ENCODE data around the gene GAN. TPM values are rescaled to one million over a fixed set of nuclear protein-coding genes. Genes with fewer than 3 reads are reported as not detected.
A peak's percentile ranks its signal among the peaks of the same experiment; 100 is the strongest.

GAN gene, protein sequence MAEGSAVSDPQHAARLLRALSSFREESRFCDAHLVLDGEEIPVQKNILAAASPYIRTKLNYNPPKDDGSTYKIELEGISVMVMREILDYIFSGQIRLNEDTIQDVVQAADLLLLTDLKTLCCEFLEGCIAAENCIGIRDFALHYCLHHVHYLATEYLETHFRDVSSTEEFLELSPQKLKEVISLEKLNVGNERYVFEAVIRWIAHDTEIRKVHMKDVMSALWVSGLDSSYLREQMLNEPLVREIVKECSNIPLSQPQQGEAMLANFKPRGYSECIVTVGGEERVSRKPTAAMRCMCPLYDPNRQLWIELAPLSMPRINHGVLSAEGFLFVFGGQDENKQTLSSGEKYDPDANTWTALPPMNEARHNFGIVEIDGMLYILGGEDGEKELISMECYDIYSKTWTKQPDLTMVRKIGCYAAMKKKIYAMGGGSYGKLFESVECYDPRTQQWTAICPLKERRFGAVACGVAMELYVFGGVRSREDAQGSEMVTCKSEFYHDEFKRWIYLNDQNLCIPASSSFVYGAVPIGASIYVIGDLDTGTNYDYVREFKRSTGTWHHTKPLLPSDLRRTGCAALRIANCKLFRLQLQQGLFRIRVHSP
- 8.7 and 10.9 TPM in 2 replicates for total RNA-seq (2014; rRNA removed; shearing (Covaris generic))

- no peaks in the 10 kb centered on the region; the same call in 1 of the 2 replicates for H3K36me3 ChIP-seq (replicated peaks; ENCODE audit: control insufficient read depth, insufficient read depth, low read length)
- peak within 1 kb of the TSS; percentile 87 for H3K4me3 ChIP-seq (ENCODE audit: insufficient read depth, low read depth, low read length)
- H3K27me3 ChIP-seq (ENCODE audit: control insufficient read depth, insufficient read depth, low read length) = peaks cover 5% of the 10 kb centered on the region; the same call in 1 of the 2 replicates
- peak; percentile 94 for DNase-seq
Observed at GRCh38 chr16:81314603-81315270, at the start of gene GAN. Gene GAN, plus strand, starts transcription at chr16:81314962. Its CDS starts 152 bp downstream, at chr16:81315114.

- DNase-seq = no peak
- no peaks in the 10 kb centered on the region for H3K36me3 ChIP-seq (replicated peaks; ENCODE audit: control insufficient read depth, insufficient read depth, low read length)
- H3K4me3 ChIP-seq (ENCODE audit: insufficient read depth, low read depth, low read length) = no peak overlapping the region
- no peaks in the 10 kb centered on the region for H3K27me3 ChIP-seq (ENCODE audit: control insufficient read depth, insufficient read depth, low read length)
Observed at GRCh38 chr16:81265052-81265451, 49.7 kb upstream of the GAN start.

- Histone ChIP-seq H3K4me3 (ENCODE audit: insufficient read depth, low read depth, low read length) (no peak overlapping the region), H3K36me3 (replicated peaks; ENCODE audit: control insufficient read depth, insufficient read depth, low read length) (no peaks in the 10 kb centered on the region), H3K27me3 (ENCODE audit: control insufficient read depth, insufficient read depth, low read length) (no peaks in the 10 kb centered on the region)
- DNase-seq = no peak
Observed at GRCh38 chr16:81265658-81266451, 48.9 kb upstream of the GAN start.

DNA sequence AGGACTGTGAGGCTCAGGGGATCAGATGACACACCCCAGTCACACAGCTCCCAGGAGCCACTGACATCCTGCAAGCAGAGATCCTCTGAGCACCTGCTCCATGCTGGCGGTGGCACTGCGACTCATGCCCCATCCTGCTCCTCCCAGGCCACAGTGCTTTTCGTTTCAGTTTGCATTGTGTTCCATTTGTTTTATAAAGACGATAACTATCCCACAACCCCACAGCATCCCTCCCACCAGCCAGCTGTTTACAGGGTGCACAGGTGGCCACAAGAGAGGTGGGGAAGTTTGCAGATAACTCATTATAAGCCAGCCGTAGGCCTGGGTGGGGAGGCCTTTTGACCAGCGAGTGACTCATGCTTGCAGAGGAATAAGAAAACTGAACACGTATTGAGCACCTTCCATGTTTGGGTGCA lies 48.1 kb upstream of the GAN start:
- H3K27me3 ChIP-seq (ENCODE audit: control insufficient read depth, insufficient read depth, low read length) = no peaks in the 10 kb centered on the region
- no peaks in the 10 kb centered on the region for H3K36me3 ChIP-seq (replicated peaks; ENCODE audit: control insufficient read depth, insufficient read depth, low read length)
- DNase-seq = no peak
- H3K4me3 ChIP-seq (ENCODE audit: insufficient read depth, low read depth, low read length) = no peak overlapping the region

DNA sequence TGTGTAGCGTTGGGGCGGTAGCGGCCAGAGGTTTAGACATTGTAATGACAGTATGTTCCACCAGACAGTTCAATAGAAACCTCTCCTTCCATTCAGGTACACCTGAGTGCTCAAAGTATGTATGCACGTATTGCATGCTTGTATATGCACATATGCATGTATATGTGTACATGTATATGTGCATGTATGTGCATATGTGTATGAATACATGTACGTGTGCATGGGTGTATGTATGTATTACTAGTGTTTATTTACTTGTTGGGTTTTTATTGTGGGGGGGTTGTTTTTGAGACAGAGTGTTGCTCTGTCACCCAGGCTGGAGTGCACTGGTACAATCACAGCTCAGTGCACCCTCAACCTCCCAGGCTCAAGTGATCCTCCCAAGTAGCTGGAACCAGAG lies 46.3 kb upstream of the GAN start:
- H3K4me3 ChIP-seq (ENCODE audit: insufficient read depth, low read depth, low read length) = no peak overlapping the region
- no peaks in the 10 kb centered on the region for H3K27me3 ChIP-seq (ENCODE audit: control insufficient read depth, insufficient read depth, low read length)
- no peak for DNase-seq
- H3K36me3 ChIP-seq (replicated peaks; ENCODE audit: control insufficient read depth, insufficient read depth, low read length) = no peaks in the 10 kb centered on the region

DNA sequence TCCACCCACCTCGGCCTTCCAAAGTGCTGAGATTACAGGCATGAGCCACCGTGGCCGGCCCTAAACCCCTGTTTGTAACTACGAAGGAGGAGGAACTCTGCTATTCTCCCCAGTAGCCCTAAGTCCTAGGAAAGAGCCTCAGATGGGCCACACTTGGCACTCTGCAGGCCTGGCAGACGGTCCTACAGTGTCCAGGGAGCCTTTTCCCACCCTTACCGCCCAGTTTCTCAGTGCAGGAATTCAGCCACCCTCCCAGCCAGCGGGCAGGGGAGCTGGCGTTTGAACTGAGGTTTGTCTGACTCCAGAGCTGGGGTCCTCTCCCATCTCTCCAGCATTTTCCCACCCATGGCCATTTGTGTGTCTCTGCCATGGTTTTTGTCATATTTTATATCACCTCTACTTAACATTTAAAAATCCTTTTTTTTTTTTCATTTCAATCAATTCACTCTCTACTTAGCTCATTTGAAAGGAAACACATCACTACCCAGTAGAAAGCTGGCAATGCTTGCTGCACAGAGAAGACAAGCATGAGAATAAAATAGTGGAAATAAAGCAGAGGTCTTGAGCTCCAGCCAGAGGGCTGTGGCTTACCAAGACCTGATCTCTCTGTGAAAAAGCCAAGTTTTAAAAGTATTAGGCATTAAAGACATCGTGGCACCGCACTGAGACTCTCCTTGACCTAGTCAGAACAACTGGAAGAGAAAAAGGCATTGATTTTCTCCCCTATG lies 41.4 kb upstream of the GAN start:
- no peak for DNase-seq
- Histone ChIP-seq H3K36me3 (replicated peaks; ENCODE audit: control insufficient read depth, insufficient read depth, low read length) (no peaks in the 10 kb centered on the region), H3K4me3 (ENCODE audit: insufficient read depth, low read depth, low read length) (no peak overlapping the region), H3K27me3 (ENCODE audit: control insufficient read depth, insufficient read depth, low read length) (no peaks in the 10 kb centered on the region)

GRCh38 chr16:81275064-81275532 lies 39.7 kb upstream of the GAN start:
- peak; percentile 30 for DNase-seq
- no peaks in the 10 kb centered on the region for H3K27me3 ChIP-seq (ENCODE audit: control insufficient read depth, insufficient read depth, low read length)
- H3K4me3 ChIP-seq (ENCODE audit: insufficient read depth, low read depth, low read length) = no peak overlapping the region
- no peaks in the 10 kb centered on the region for H3K36me3 ChIP-seq (replicated peaks; ENCODE audit: control insufficient read depth, insufficient read depth, low read length)

DNA sequence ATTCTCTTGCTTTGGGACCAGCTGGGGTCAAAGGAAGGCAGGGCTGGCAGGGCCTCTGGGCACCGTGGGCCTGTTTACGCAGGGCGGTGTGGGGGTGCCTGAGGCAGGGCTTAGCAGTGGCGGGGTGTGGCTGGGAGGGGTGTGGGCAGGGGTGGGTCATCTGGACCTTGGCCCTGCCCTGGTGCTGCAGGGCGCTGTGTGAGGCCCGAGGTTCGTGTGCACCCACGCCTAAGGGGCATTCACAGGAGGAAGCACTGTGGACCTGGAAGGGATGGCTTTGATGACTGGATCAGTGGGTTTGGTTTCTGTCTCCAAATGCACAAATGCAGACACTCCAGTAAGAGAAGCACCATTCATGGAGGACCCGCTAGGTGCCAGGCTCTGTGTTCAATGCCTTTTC lies 39.0 kb upstream of the GAN start:
- Histone ChIP-seq H3K4me3 (ENCODE audit: insufficient read depth, low read depth, low read length) (no peak overlapping the region), H3K36me3 (replicated peaks; ENCODE audit: control insufficient read depth, insufficient read depth, low read length) (no peaks in the 10 kb centered on the region), H3K27me3 (ENCODE audit: control insufficient read depth, insufficient read depth, low read length) (no peaks in the 10 kb centered on the region)
- no peak for DNase-seq

- H3K36me3 ChIP-seq (replicated peaks; ENCODE audit: control insufficient read depth, insufficient read depth, low read length) = no peaks in the 10 kb centered on the region
- no peaks in the 10 kb centered on the region for H3K27me3 ChIP-seq (ENCODE audit: control insufficient read depth, insufficient read depth, low read length)
- no peak overlapping the region for H3K4me3 ChIP-seq (ENCODE audit: insufficient read depth, low read depth, low read length)
- DNase-seq = no peak
Observed at GRCh38 chr16:81276323-81276722, 38.4 kb upstream of the GAN start.

GRCh38 chr16:81277541-81278080 lies 37.2 kb upstream of the GAN start:
- no peak for DNase-seq
- H3K4me3 ChIP-seq (ENCODE audit: insufficient read depth, low read depth, low read length) = no peak overlapping the region
- H3K27me3 ChIP-seq (ENCODE audit: control insufficient read depth, insufficient read depth, low read length) = no peaks in the 10 kb centered on the region
- no peaks in the 10 kb centered on the region for H3K36me3 ChIP-seq (replicated peaks; ENCODE audit: control insufficient read depth, insufficient read depth, low read length)

DNA sequence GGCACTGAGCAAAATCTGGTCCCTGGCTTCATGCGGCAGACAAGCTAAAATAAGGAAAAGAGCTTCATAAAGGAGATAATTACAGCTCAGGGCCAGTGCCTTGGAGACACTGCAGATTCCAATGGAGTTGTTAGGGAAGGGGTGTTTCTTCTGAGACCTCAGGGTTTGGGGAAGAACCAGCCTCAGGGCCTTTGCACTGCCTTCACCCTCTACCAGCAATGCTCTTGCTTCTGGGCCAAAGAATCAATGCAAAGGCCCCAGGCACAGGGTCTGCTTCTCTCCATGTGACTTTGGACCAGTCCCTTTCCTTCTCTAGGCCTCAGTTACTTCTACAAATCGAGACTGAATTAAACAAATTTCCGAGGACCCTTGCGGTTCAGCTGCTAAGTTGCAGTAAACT lies 36.2 kb upstream of the GAN start:
- no peaks in the 10 kb centered on the region for H3K36me3 ChIP-seq (replicated peaks; ENCODE audit: control insufficient read depth, insufficient read depth, low read length)
- H3K4me3 ChIP-seq (ENCODE audit: insufficient read depth, low read depth, low read length) = no peak overlapping the region
- no peak for DNase-seq
- H3K27me3 ChIP-seq (ENCODE audit: control insufficient read depth, insufficient read depth, low read length) = no peaks in the 10 kb centered on the region

GRCh38 chr16:81279392-81279791 lies 35.4 kb upstream of the GAN start:
- no peaks in the 10 kb centered on the region for H3K27me3 ChIP-seq (ENCODE audit: control insufficient read depth, insufficient read depth, low read length)
- no peaks in the 10 kb centered on the region for H3K36me3 ChIP-seq (replicated peaks; ENCODE audit: control insufficient read depth, insufficient read depth, low read length)
- no peak overlapping the region for H3K4me3 ChIP-seq (ENCODE audit: insufficient read depth, low read depth, low read length)
- no peak for DNase-seq

- H3K36me3 ChIP-seq (replicated peaks; ENCODE audit: control insufficient read depth, insufficient read depth, low read length) = no peaks in the 10 kb centered on the region
- DNase-seq = no peak
- H3K27me3 ChIP-seq (ENCODE audit: control insufficient read depth, insufficient read depth, low read length) = no peaks in the 10 kb centered on the region
- H3K4me3 ChIP-seq (ENCODE audit: insufficient read depth, low read depth, low read length) = no peak overlapping the region
Observed at GRCh38 chr16:81280393-81280792, 34.4 kb upstream of the GAN start.

Data from H7 (cell line).